Measurements from ENCODE around the gene BRINP2.
A peak's percentile ranks its signal among the peaks of the same experiment; 100 is the strongest.

The BRINP2 gene

GRCh38 chr1:177275736-177276135 lies 105.0 kb downstream of the BRINP2 start:
- DNase-seq (ENCODE audit: low spot score) = no peak

DNA sequence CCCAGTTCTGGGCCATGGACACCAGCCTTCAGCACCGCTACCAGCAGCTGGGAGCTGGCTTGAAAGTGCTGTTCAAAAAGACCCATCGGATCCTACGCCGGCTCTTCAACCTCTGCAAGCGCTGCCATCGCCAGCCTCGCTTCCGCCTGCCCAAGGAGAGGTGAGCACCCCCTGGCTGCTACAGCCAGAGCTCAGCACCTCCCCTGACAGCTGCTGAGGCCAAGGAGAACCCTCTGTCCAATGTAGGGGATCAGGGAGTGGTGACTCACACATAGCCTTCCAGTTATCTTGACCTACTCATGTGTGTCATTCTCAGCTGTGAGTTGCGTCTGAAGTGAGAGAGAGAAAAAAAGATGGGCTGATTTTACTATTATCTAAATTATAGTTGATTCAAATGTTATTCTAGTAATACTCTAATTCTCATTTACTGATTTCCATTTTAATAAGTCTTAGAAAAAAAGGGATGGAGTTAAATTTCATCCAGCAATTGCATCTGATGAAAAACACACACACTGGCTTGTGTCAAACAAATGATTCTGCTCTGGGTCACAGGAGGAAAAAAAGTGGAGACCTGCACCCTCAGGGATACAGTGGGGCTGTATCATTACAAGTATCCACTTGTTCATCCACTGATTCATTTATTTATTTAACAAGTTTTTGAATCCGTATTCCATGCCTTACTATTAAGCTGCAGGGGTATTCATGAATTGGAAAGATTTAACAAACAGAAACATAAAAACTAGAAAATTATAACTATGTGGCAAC lies 108.0 kb downstream of the BRINP2 start:
- no peak for DNase-seq (ENCODE audit: low spot score)

DNA sequence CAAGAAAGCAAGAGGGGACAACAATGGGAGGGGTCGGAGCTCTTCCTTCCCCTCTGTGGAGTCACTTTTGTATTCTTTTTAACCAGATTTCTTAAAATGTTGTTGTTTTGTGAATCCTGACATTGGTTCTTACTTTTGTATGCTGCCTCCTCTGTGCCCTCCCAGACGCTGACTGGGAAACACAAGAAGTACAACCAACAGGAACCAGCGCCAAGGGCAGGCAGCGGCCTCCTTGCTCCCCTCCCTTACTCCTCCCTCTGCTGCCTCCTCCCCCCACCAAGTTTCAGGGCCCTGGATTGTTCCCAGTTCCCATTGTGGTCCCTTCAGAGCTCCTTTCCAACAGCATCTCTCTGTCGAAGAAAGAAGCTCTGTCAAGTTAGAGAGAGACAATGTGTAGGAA lies 111.1 kb downstream of the BRINP2 start:
- DNase-seq (ENCODE audit: low spot score) = no peak

DNA sequence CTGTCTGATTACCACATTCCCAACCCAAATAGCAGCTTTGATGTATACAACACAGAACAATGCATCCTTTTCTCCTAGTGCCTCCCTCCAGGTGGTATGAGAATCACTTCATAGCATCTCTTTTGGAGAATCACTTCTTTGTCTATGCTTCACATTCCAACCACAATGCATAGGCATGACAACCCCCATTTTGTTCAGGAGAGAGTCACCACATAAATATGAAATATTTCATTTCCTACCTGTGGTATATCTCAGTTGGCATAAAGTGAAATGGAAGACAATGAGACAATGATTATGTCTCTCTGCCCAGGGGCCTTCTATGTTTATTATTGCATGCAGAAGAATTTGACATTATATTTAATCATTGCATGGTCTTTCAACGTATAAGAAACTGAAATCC lies 112.2 kb downstream of the BRINP2 start:
- DNase-seq (ENCODE audit: low spot score) = no peak

- DNase-seq (ENCODE audit: low spot score) = no peak
These were observed 112.6 kb downstream of the BRINP2 start for GRCh38 chr1:177283380-177283779.

DNA sequence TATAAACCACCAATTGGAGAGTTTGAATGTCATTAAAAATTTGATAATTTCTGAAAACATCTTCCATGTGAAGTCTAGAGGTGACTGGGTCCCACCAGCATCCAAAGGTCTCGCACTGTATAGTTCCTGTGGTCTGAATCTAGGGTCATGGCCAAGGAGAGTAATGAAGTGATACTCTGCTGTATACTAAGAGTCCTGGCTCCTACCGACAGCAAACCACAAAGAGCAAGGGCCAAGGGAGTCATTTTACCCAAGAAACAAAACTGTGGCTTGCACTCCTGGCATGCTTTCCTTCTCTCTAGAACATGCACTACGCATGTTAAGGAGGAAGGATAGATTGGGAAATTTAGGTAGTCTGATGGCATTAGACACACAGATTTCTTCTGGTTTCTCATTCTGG lies 115.6 kb downstream of the BRINP2 start:
- DNase-seq (ENCODE audit: low spot score) = no peak

DNA sequence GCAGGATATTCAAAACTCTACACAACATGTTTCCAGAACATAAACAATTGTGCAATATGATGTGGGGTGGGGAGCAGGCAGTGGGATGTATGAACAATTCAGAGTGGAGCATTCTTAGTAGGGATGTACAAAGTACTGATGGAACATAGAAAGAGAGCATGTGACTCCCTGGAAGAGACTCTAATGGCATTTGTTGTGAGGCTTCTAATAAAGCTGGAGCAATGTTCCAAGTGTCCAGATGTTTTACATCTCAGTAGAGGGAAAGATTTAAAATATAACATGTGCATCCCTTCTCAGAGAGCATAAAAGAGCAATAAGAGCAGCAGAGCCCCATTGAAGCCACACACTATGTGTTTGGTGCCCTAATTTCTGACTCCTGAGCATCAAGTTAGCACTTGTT lies 116.5 kb downstream of the BRINP2 start:
- no peak for DNase-seq (ENCODE audit: low spot score)

- DNase-seq (ENCODE audit: low spot score) = no peak
These were observed 117.2 kb downstream of the BRINP2 start for GRCh38 chr1:177287994-177288393.

GRCh38 chr1:177289532-177289931 lies 118.8 kb downstream of the BRINP2 start:
- no peak for DNase-seq (ENCODE audit: low spot score)

- no peak for DNase-seq (ENCODE audit: low spot score)
These were observed 129.7 kb downstream of the BRINP2 start for GRCh38 chr1:177300431-177300830.

DNA sequence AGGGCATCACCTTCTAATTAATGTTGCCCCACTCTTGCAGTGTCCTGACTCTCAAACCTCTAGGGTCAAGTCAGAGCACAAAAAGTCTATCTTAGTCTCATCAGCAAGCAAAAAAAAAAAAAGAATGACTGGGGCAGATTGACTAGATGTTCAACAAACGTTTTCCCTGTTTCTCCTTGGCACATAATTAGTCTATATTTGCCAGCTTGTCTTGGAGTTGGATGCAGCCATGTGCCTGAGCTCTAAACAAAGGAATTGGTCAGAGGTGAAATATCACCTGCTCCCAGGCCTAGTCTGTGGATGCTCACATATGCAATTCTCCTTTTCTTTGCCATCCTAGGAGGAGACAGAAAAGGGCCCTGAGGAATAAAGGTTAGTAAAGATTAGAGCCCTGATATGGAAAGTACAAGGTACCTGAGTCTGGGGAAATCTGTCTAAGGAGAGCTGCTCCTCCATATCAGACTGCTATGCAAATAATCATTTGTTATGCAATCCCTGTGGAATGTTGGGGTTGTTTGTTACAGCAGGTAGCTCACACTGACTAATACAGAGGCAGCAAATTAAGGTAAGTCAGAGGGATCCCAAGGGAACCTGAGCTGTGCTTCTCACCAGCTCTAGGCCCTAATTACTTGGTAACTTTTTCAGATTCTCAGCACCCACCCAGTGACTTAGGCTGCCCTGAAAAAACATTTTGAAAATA lies 130.8 kb downstream of the BRINP2 start:
- no peak for DNase-seq (ENCODE audit: low spot score)

DNA sequence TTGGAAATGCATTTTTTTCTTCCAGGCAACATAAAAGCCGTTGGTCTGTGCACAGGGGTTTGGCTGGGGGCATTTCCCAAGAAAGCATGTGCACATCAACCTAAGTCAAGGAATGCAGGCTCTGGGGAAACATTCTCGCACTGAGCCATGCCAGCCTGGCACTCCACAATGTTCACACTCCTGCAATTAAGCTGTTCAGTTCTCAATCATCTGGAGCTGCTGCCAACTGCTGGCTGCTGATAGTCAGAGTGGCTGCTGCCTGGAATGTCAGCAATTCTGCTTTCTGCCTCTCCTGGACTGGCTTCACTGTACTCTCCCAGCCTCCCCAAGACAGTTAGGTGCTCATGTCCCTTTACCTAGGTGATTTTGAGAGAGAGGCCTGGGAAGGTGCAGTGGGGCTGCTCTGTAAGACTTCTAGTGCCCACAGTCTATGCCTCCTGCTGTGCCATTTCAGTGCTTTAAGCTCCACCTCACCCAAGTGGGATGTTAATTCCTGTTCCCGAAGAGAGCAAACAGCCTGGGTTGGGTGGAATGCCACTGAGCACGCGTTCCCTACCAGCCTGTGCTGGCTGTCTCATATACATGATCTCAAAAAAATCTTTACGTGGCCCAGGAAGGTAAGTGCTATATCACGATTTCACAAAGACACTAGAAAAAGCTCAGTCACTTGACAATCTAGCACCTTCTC lies 131.7 kb downstream of the BRINP2 start:
- DNase-seq (ENCODE audit: low spot score) = peak; percentile 36

GRCh38 chr1:177305040-177306018 lies 134.6 kb downstream of the BRINP2 start:
- no peak for DNase-seq (ENCODE audit: low spot score)

DNA sequence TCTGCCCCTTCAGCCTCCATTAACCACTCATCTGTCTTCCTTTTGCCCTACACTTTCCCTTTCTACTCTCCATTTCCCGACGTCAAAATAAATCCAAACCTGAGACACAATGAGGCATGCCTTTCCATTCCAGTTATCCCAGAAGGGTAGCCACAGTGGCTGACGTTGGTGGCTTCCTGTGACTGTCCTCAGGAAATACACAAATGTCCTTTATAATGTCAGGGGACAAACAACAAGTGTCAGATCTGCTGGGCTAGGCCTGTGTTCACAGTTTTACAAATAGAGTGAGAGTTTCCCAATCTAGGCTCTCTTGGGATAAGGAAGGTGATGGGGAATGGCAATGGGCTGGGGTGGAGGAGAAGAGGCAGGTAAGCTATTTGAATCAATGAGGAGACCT lies 135.3 kb downstream of the BRINP2 start:
- DNase-seq (ENCODE audit: low spot score) = no peak

DNA sequence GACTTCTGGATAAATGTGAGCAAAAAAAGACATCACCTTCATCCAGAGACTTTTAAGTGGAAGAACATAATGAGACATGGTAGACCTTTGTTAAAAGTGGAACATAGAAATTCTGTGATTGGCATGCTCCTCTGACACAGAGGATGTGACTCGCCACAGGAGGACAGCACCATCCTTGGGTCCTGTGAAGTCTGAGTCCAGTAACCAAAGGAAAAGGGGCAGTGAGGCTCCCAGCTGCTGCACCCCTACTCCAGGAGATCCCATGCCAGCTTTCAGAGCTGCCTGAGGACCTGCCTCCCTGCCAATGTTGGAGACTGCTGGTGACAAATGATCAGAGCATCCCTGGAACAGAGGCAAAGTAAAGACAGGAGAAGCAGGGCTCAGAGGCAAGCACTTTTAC lies 136.2 kb downstream of the BRINP2 start:
- DNase-seq (ENCODE audit: low spot score) = peak; percentile 11

DNA sequence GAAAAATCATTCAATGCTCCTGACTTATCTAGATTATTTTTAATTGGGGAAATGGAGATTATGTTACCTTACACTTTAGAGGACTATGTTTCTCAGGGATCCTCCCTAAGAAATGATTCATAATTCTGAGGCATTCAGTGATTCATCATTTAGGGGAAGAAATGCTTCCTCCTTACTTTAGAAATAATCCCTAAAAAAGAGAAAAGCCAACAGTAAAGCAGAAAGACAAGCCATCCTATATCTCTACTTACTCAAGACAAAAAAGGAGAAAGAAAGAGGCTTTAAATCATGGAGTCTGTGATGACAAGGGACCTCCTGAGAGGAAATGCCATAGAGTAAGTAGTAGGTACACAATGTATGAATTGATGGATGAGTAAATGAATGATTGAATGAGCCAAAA lies 137.0 kb downstream of the BRINP2 start:
- peak; percentile 58 for DNase-seq (ENCODE audit: low spot score)

DNA sequence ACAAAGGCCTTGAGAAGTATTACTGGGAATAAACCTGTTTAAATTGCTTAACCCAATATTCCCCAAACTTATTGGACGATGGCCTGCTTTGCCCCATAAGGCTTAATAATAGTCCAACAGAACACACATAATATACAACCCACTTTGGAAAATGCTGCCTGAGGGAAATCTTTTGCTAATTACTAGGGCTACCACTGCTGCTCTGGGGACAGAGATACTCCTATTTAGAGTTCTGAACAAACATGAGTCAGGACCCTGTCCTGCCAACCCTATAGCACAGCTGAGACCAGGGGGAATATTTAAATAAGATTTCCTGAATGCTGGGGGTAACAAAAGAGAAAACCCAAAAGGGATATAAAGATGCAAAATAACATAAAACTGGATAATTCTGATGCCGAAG lies 139.1 kb downstream of the BRINP2 start:
- no peak for DNase-seq (ENCODE audit: low spot score)

DNA sequence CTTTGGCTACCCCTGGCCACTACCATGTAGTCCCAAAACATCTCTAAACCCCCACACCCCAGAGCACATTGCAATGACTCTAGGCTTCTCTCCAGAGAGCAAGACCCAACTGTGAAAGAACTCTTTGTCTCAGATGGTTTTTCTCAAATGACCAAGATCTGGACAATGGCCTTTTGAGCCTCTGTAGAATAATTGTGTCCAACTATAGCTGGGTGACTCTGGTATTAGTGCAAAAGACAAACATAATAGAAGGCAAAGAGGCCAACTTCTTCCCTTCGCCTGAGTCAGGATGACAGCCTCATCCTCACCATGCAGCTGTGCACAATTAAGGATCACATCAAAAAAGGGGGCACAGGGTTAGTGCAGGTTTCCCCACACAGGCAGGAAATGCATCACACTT lies 139.6 kb downstream of the BRINP2 start:
- DNase-seq (ENCODE audit: low spot score) = no peak

GRCh38 chr1:177311111-177311510 lies 140.4 kb downstream of the BRINP2 start:
- no peak for DNase-seq (ENCODE audit: low spot score)

DNA sequence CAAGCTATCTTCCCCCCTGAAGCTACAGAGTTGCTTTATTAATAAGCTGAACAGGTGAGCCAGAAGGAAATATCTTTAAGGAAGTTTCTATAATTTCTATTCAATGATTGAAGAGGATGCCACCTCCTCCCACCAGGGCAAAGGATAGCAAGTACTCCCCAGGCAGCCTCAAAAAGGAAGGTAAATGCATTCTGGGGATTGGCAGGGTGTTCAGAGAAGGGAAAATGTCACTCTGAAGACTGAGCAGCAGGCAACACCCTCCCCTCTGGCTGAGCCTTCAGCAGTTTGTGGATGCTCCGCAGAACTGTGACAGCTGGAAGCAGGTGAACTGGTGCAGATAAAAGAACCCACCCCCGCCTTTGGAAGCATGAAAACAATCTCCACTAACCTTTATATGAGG lies 140.8 kb downstream of the BRINP2 start:
- no peak for DNase-seq (ENCODE audit: low spot score)

DNA sequence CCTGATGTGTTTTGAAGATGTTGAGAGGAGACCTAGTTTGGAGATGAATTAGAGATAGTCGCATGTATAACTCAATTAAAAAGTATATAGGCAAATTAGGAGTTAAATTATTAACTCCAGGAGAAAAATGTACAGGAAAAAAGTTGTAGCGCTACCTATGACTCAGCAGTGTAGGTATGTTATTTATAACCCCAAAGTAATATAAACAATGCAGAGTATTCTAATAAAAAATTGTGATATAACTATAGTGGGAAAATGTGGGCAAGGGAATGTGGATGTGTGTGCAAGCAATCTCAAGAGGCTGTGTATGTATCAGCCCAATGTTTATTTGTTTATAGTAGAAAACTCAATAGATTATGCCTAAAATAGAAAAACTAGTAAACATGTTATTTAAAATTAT lies 144.5 kb downstream of the BRINP2 start:
- DNase-seq (ENCODE audit: low spot score) = no peak

GRCh38 chr1:177315761-177316160 lies 145.0 kb downstream of the BRINP2 start:
- no peak for DNase-seq (ENCODE audit: low spot score)
